ENCODE measurements around the gene ACAD10. TPM values are rescaled to one million over a fixed set of nuclear protein-coding genes. Genes with fewer than 3 reads are reported as not detected.
"Not testable (repeated sequence)": the region's sequence is repeated elsewhere in the genome, so short reads cannot be mapped to it uniquely, and the experiment has no call there.

ACAD10 gene
- total RNA-seq, 1 experiment from 2014 or later, result 32.9 TPM

GRCh38 chr12:111761099-111761498 lies 75.2 kb downstream of the ACAD10 start:
- no peaks in the 10 kb centered on the region for H3K27me3 ChIP-seq (replicated peaks; ENCODE audit: insufficient read depth, low read depth, low read length, poor library complexity)
- H3K9me3 ChIP-seq (ENCODE audit: low read depth, low read length, poor library complexity, severe bottlenecking), result no peaks in the 10 kb centered on the region
- no peak overlapping the region for H3K27ac ChIP-seq (ENCODE audit: low read depth, low read length, poor library complexity, severe bottlenecking)
- ChIA-PET CTCF (no interaction called here), POLR2A (ENCODE audit: low non-redundant PET) (no interaction called here)
- H3K4me1 ChIP-seq (ENCODE audit: insufficient read depth, low read length, poor library complexity, severe bottlenecking), result peaks cover under 1% of the 10 kb centered on the region
- no peak for DNase-seq (ENCODE audit: low spot score)
- intact Hi-C loops (cut with micrococcal nuclease; ENCODE audit: unreplicated experiment), result no loop called here
- H3K36me3 ChIP-seq (ENCODE audit: insufficient read depth, low read length, poor library complexity, severe bottlenecking), result no peaks in the 10 kb centered on the region
- no TSS peak for BruUV-seq (replicated peaks)
- TF ChIP-seq CTCF (conservative IDR thresholded peaks at IDR 0.05; ENCODE audit: low read depth, low read length), result no peak
- TF ChIP-seq EZH2 (IDR thresholded peaks at IDR 0.05; ENCODE audit: borderline replicate concordance, low read depth, low read length, poor library complexity, severe bottlenecking), result no peak
- no peak overlapping the region for H3K4me3 ChIP-seq (ENCODE audit: low read depth, low read length, poor library complexity, severe bottlenecking)

GRCh38 chr12:111761706-111762105 lies 75.9 kb downstream of the ACAD10 start:
- BruUV-seq (replicated peaks), result no TSS peak
- no peaks in the 10 kb centered on the region for H3K9me3 ChIP-seq (ENCODE audit: low read depth, low read length, poor library complexity, severe bottlenecking)
- intact Hi-C loops (cut with micrococcal nuclease; ENCODE audit: unreplicated experiment), result no loop called here
- DNase-seq (ENCODE audit: low spot score), result no peak
- CTCF ChIA-PET, result no interaction called here
- no peaks in the 10 kb centered on the region for H3K36me3 ChIP-seq (ENCODE audit: insufficient read depth, low read length, poor library complexity, severe bottlenecking)
- POLR2A ChIA-PET (ENCODE audit: low non-redundant PET), result no interaction called here
- peaks cover 6% of the 10 kb centered on the region for H3K4me1 ChIP-seq (ENCODE audit: insufficient read depth, low read length, poor library complexity, severe bottlenecking)
- no peak overlapping the region for H3K27ac ChIP-seq (ENCODE audit: low read depth, low read length, poor library complexity, severe bottlenecking)
- H3K27me3 ChIP-seq (replicated peaks; ENCODE audit: insufficient read depth, low read depth, low read length, poor library complexity), result no peaks in the 10 kb centered on the region
- no peak overlapping the region for H3K4me3 ChIP-seq (ENCODE audit: low read depth, low read length, poor library complexity, severe bottlenecking)
- TF ChIP-seq CTCF (conservative IDR thresholded peaks at IDR 0.05; ENCODE audit: low read depth, low read length), result no peak
- no peak for TF ChIP-seq EZH2 (IDR thresholded peaks at IDR 0.05; ENCODE audit: borderline replicate concordance, low read depth, low read length, poor library complexity, severe bottlenecking)

GRCh38 chr12:111763552-111763951 lies 77.7 kb downstream of the ACAD10 start:
- H3K36me3 ChIP-seq (ENCODE audit: insufficient read depth, low read length, poor library complexity, severe bottlenecking); H3K27me3 ChIP-seq (replicated peaks; ENCODE audit: insufficient read depth, low read depth, low read length, poor library complexity); H3K27ac ChIP-seq (ENCODE audit: low read depth, low read length, poor library complexity, severe bottlenecking); POLR2A ChIA-PET (ENCODE audit: low non-redundant PET); BruUV-seq (replicated peaks); H3K4me1 ChIP-seq (ENCODE audit: insufficient read depth, low read length, poor library complexity, severe bottlenecking); intact Hi-C loops (cut with micrococcal nuclease; ENCODE audit: unreplicated experiment); H3K4me3 ChIP-seq (ENCODE audit: low read depth, low read length, poor library complexity, severe bottlenecking); DNase-seq (ENCODE audit: low spot score); CTCF ChIA-PET; H3K9me3 ChIP-seq (ENCODE audit: low read depth, low read length, poor library complexity, severe bottlenecking): not testable (repeated sequence)

GRCh38 chr12:111764120-111764821 lies 78.4 kb downstream of the ACAD10 start:
- intact Hi-C loops (cut with micrococcal nuclease; ENCODE audit: unreplicated experiment), result no loop called here
- Histone ChIP-seq H3K9me3 (ENCODE audit: low read depth, low read length, poor library complexity, severe bottlenecking) (no peaks in the 10 kb centered on the region), H3K27me3 (replicated peaks; ENCODE audit: insufficient read depth, low read depth, low read length, poor library complexity) (no peaks in the 10 kb centered on the region), H3K4me1 (ENCODE audit: insufficient read depth, low read length, poor library complexity, severe bottlenecking) (peaks cover 6% of the 10 kb centered on the region), H3K36me3 (ENCODE audit: insufficient read depth, low read length, poor library complexity, severe bottlenecking) (no peaks in the 10 kb centered on the region), H3K27ac (ENCODE audit: low read depth, low read length, poor library complexity, severe bottlenecking) (no peak overlapping the region), H3K4me3 (ENCODE audit: low read depth, low read length, poor library complexity, severe bottlenecking) (no peak overlapping the region)
- TF ChIP-seq CTCF (conservative IDR thresholded peaks at IDR 0.05; ENCODE audit: low read depth, low read length) (no peak), EZH2 (IDR thresholded peaks at IDR 0.05; ENCODE audit: borderline replicate concordance, low read depth, low read length, poor library complexity, severe bottlenecking) (no peak)
- DNase-seq (ENCODE audit: low spot score), result no peak
- ChIA-PET CTCF (interaction anchor here (1.4 kb wide), 1 partner anchor 49 kb away, joined by 3 read pairs; no protein-coding TSS in a partner anchor), POLR2A (ENCODE audit: low non-redundant PET) (interaction anchor here (0.5 to 0.6 kb wide), 3 partner anchors 11 to 25 kb away, joined by 3 to 5 read pairs (median 5); no protein-coding TSS in a partner anchor)
- BruUV-seq (replicated peaks), result no TSS peak

Data from A673 (cell line).